PC-3 (cell line): Measurements from ENCODE around the gene CFAP161. TPM values are rescaled to one million over a fixed set of nuclear protein-coding genes. Genes with fewer than 3 reads are reported as not detected.

ENCODE experiments used
- ATAC-seq: fragments of 200-7000 bp; cut with Tn5 transposase; 2 replicates; pipeline ENCODE4 v1.9.1; 2020; ENCODE audit warnings: mild to moderate bottlenecking, moderate library complexity
- BruUV-seq: library from RNA; stranded (reverse); fragments of 400-500 nt; replicated peaks from 2 replicates; lab custom pipeline; 2021; lab: Mats Ljungman, UMichigan
- CTCF ChIA-PET: fragments of 300-600 bp; sonication (Branson Sonifier 250); formaldehyde crosslinking; loops from one replicate; lab custom pipeline; 2022; ENCODE audit warnings: antibody characterized with exemption; lab: Charles Lee
- POLR2A ChIA-PET: fragments of 300-600 bp; sonication (Branson Sonifier 250); formaldehyde crosslinking; loops from one replicate; lab custom pipeline; 2022; ENCODE audit warnings: antibody characterized with exemption; ENCODE audit not compliant: unreplicated experiment; lab: Charles Lee
- DNase-seq: peaks from one replicate; pipeline ENCODE4 v3.0.0-alpha.2; 2015
- H2AFZ ChIP-seq: fragments of 300-600 bp; sonication (generic); 2 replicates; pipeline ENCODE4 v1.6.0; 2016; ENCODE audit warnings: antibody characterized with exemption, low read length
- H3F3A ChIP-seq: fragments of 300-600 bp; sonication (generic); one replicate; pipeline ENCODE4 v1.6.0; 2017; ENCODE audit warnings: antibody characterized with exemption, low read length, control low read depth, mild to moderate bottlenecking; ENCODE audit not compliant: unreplicated experiment
- H3K27ac ChIP-seq: fragments of 300-600 bp; sonication (generic); 2 replicates; pipeline ENCODE4 v1.5.1; 2016; ENCODE audit warnings: mild to moderate bottlenecking, low read length
- H3K27me3 ChIP-seq: fragments of 300-600 bp; sonication (generic); 2 replicates; pipeline ENCODE4 v1.6.1; 2016; ENCODE audit warnings: low read length, mixed read lengths
- H3K36me3 ChIP-seq: fragments of 300-600 bp; sonication (generic); 2 replicates; pipeline ENCODE4 v1.6.1; 2016; ENCODE audit warnings: low read depth, mixed run types, low read length, mixed read lengths
- H3K4me1 ChIP-seq: fragments of 300-600 bp; sonication (generic); 2 replicates; pipeline ENCODE4 v1.5.1; 2016; ENCODE audit warnings: low read length; ENCODE audit not compliant: insufficient read depth
- H3K4me2 ChIP-seq: fragments of 300-600 bp; sonication (generic); 2 replicates; pipeline ENCODE4 v1.6.0; 2016; ENCODE audit warnings: low read length
- H3K4me3 ChIP-seq: fragments of 300-600 bp; sonication (generic); 2 replicates; pipeline ENCODE4 v1.5.1; 2016; ENCODE audit warnings: mild to moderate bottlenecking, low read length, mixed read lengths
- H3K79me2 ChIP-seq: fragments of 300-600 bp; sonication (generic); 2 replicates; pipeline ENCODE4 v1.6.1; 2017; ENCODE audit warnings: low read length, mixed read lengths
- H3K9ac ChIP-seq: fragments of 300-600 bp; sonication (generic); 2 replicates; pipeline ENCODE4 v1.6.0; 2016; ENCODE audit warnings: mild to moderate bottlenecking, low read length
- H3K9me2 ChIP-seq: fragments of 300-600 bp; sonication (generic); replicated peaks from 2 replicates; pipeline ENCODE4 v1.6.1; 2016; ENCODE audit warnings: mixed run types, low read length, mixed read lengths
- H3K9me3 ChIP-seq: fragments of 300-600 bp; sonication (generic); 2 replicates; pipeline ENCODE4 v1.6.1; 2016; ENCODE audit warnings: low read length, mixed read lengths
- H4K20me1 ChIP-seq: fragments of 300-600 bp; sonication (generic); 2 replicates; pipeline ENCODE4 v1.6.1; 2016; ENCODE audit warnings: low read length, mixed read lengths
- CTCF ChIP-seq: fragments of 300-600 bp; sonication (generic); conservative IDR thresholded peaks from 2 replicates; pipeline ENCODE4 v1.5.1; 2017; ENCODE audit warnings: antibody characterized with exemption, low read depth, mild to moderate bottlenecking, low read length
- EZH2 ChIP-seq: fragments of 300-600 bp; sonication (generic); IDR thresholded peaks from one replicate; pipeline ENCODE4 v1.6.1; 2017; ENCODE audit warnings: antibody characterized with exemption, mild to moderate bottlenecking, low read length; ENCODE audit not compliant: unreplicated experiment
- EZH2phosphoT487 ChIP-seq: fragments of 300-600 bp; sonication (generic); IDR thresholded peaks from 2 replicates; pipeline ENCODE4 v1.6.1; 2018; ENCODE audit warnings: mild to moderate bottlenecking, antibody characterized with exemption, low read length, borderline replicate concordance
- intact Hi-C: fragments of 100-400 bp; cut with micrococcal nuclease; formaldehyde crosslinking; loops from 2 replicates; pipeline ENCODE4 v1.9.0; 2023
- total RNA-seq: library from RNA; depleted of rRNA; stranded (reverse); fragments of >200 nt; gene quantifications from 2 replicates; pipeline ENCODE4 v1.2.3, GENCODE V29; 2014

CFAP161 gene
- total RNA-seq, 1 experiment from 2014 or later = 0.55 TPM

GRCh38 chr15:81182031-81182755, 48.1 kb downstream of the CFAP161 start:
- Histone ChIP-seq H2AFZ (no peak overlapping the region), H3K27me3 (peaks cover 43% of the 10 kb centered on the region), H3K4me1 (no peaks in the 10 kb centered on the region), H3K27ac (no peak overlapping the region), H3K36me3 (no peaks in the 10 kb centered on the region), H3F3A (no peaks in the 10 kb centered on the region), H4K20me1 (no peaks in the 10 kb centered on the region), H3K9me2 (no peaks in the 10 kb centered on the region), H3K79me2 (no peaks in the 10 kb centered on the region), H3K9me3 (no peaks in the 10 kb centered on the region), H3K4me3 (no peak overlapping the region), H3K4me2 (no peak overlapping the region), H3K9ac (no peak overlapping the region)
- ATAC-seq (no peak), DNase-seq (no peak)
- CTCF ChIA-PET = no interaction called here
- TF ChIP-seq CTCF = no peak
- TF ChIP-seq EZH2phosphoT487 = no peak
- TF ChIP-seq EZH2 = no peak
- intact Hi-C loops = no loop called here
- BruUV-seq = no TSS peak
- POLR2A ChIA-PET = no interaction called here

GRCh38 chr15:81182756-81183438, 48.8 kb downstream of the CFAP161 start:
- DNase-seq = no peak
- CTCF ChIA-PET = no interaction called here
- H3F3A ChIP-seq = no peaks in the 10 kb centered on the region
- H4K20me1 ChIP-seq = no peaks in the 10 kb centered on the region
- H3K9ac ChIP-seq = no peak overlapping the region
- no peaks in the 10 kb centered on the region for H3K79me2 ChIP-seq
- no peaks in the 10 kb centered on the region for H3K9me2 ChIP-seq
- no peak for ATAC-seq
- no peak overlapping the region for H3K4me2 ChIP-seq
- no peak overlapping the region for H2AFZ ChIP-seq
- no peaks in the 10 kb centered on the region for H3K9me3 ChIP-seq
- no peaks in the 10 kb centered on the region for H3K36me3 ChIP-seq
- H3K4me1 ChIP-seq = no peaks in the 10 kb centered on the region
- TF ChIP-seq CTCF = no peak
- no peak for TF ChIP-seq EZH2phosphoT487
- TF ChIP-seq EZH2 = no peak
- no peak overlapping the region for H3K4me3 ChIP-seq
- H3K27me3 ChIP-seq = peaks cover 50% of the 10 kb centered on the region
- no TSS peak for BruUV-seq
- POLR2A ChIA-PET = no interaction called here
- intact Hi-C loops = no loop called here
- no peak overlapping the region for H3K27ac ChIP-seq

- POLR2A ChIA-PET = no interaction called here
Measured at GRCh38 chr15:81183439-81183775, 49.3 kb downstream of the CFAP161 start.

More at GRCh38 chr15:81183439-81183775, 49.3 kb downstream of the CFAP161 start:
- H3K36me3 ChIP-seq = no peaks in the 10 kb centered on the region
- ATAC-seq (no peak), DNase-seq (no peak)
- H3K4me2 ChIP-seq = no peak overlapping the region
- no peaks in the 10 kb centered on the region for H3K9me3 ChIP-seq
- no peaks in the 10 kb centered on the region for H3K9me2 ChIP-seq
- no peak overlapping the region for H3K9ac ChIP-seq
- CTCF ChIA-PET = no interaction called here
- H2AFZ ChIP-seq = no peak overlapping the region
- no peaks in the 10 kb centered on the region for H3K79me2 ChIP-seq
- H3K4me3 ChIP-seq = no peak overlapping the region
- no peaks in the 10 kb centered on the region for H4K20me1 ChIP-seq
- no peaks in the 10 kb centered on the region for H3K4me1 ChIP-seq
- TF ChIP-seq CTCF = no peak
- no peak for TF ChIP-seq EZH2
- TF ChIP-seq EZH2phosphoT487 = no peak
- peaks cover 55% of the 10 kb centered on the region for H3K27me3 ChIP-seq
- no peaks in the 10 kb centered on the region for H3F3A ChIP-seq
- intact Hi-C loops = no loop called here
- H3K27ac ChIP-seq = no peak overlapping the region
- BruUV-seq = no TSS peak
